HL-60 (cell line): Measurements from ENCODE around the gene P4HA2.

Experiments used
- DNase-seq, 2 experiments: peaks; one replicate each; pipeline ENCODE4 v3.0.0-alpha.2; 2010 to 2020; ENCODE audit warnings: low read depth in 1 of 2, low spot score in 1 of 2
- H3K27ac ChIP-seq: fragments of 250-450 bp; sonication (Bioruptor Pico); replicated peaks from 2 replicates; pipeline ENCODE4 v1.5.1; 2020; ENCODE audit warnings: mild to moderate bottlenecking, moderate library complexity
- H3K27me3 ChIP-seq: fragments of 250-450 bp; sonication (Bioruptor Pico); 2 replicates; pipeline ENCODE4 v1.5.1; 2021; ENCODE audit warnings: mild to moderate bottlenecking, moderate library complexity; ENCODE audit not compliant: insufficient read depth, poor library complexity, severe bottlenecking
- H3K4me3 ChIP-seq: replicated peaks from 2 replicates; pipeline ENCODE4 v1.5.1; 2011; ENCODE audit warnings: mild to moderate bottlenecking, control low read depth, low read length; ENCODE audit not compliant: insufficient read depth
- CTCF ChIP-seq: IDR thresholded peaks from one replicate; pipeline ENCODE4 v1.5.1; 2011; ENCODE audit warnings: low read length, control low read depth, inconsistent platforms; ENCODE audit not compliant: insufficient read depth
- GABPA ChIP-seq: IDR thresholded peaks from 2 replicates; pipeline ENCODE4 v1.6.1; 2012; ENCODE audit warnings: low read depth
- POLR2AphosphoS5 ChIP-seq: IDR thresholded peaks from 2 replicates; pipeline ENCODE4 v1.6.1; 2012; ENCODE audit warnings: low read depth
- REST ChIP-seq: IDR thresholded peaks from 2 replicates; pipeline ENCODE4 v1.6.1; 2012; ENCODE audit warnings: low read depth; ENCODE audit not compliant: insufficient replicate concordance
- SPI1 ChIP-seq: IDR thresholded peaks from 2 replicates; pipeline ENCODE4 v1.6.1; 2012; ENCODE audit warnings: low read depth, mild to moderate bottlenecking, borderline replicate concordance

Gene P4HA2

GRCh38 chr5:132206782-132207181, 20.9 kb downstream of the P4HA2 start:
- no peak for DNase-seq
- TF ChIP-seq POLR2AphosphoS5 (no peak), GABPA (no peak), REST (no peak), CTCF (no peak), SPI1 (no peak)
- no peak overlapping the region for H3K4me3 ChIP-seq

GRCh38 chr5:132205385-132206125, 22.1 kb downstream of the P4HA2 start:
- DNase-seq: no peak
- Histone ChIP-seq H3K27ac (no peak overlapping the region), H3K27me3 (no peaks in the 10 kb centered on the region), H3K4me3 (no peak overlapping the region)
- TF ChIP-seq SPI1 (no peak), POLR2AphosphoS5 (no peak), CTCF (no peak), GABPA (no peak), REST (no peak)

More at GRCh38 chr5:132206782-132207181, 20.9 kb downstream of the P4HA2 start:
- Histone ChIP-seq H3K27me3 (no peaks in the 10 kb centered on the region), H3K27ac (no peak overlapping the region)

GRCh38 chr5:132204371-132205135, 23.1 kb downstream of the P4HA2 start:
- H3K27me3 ChIP-seq: no peaks in the 10 kb centered on the region
- no peak overlapping the region for H3K4me3 ChIP-seq
- no peak overlapping the region for H3K27ac ChIP-seq
- no peak for TF ChIP-seq SPI1
- TF ChIP-seq POLR2AphosphoS5: no peak
- TF ChIP-seq REST: no peak
- TF ChIP-seq CTCF: no peak
- no peak for TF ChIP-seq GABPA
- no peak for DNase-seq
